SJSA1 (cell line): ENCODE measurements around the gene ARMC9. TPM values are rescaled to one million over a fixed set of nuclear protein-coding genes. Genes with fewer than 3 reads are reported as not detected.
"Not testable (repeated sequence)": the region's sequence is repeated elsewhere in the genome, so short reads cannot be mapped to it uniquely, and the experiment has no call there.

Source experiments
- DNase-seq, 2 experiments: peaks; one replicate each; pipeline ENCODE4 v3.0.0-alpha.2; 2015 to 2020; ENCODE audit warnings: low spot score in 2 of 2, low read depth in 1 of 2
- H3K27ac ChIP-seq: fragments of 250-450 bp; sonication (Bioruptor Pico); 2 replicates; pipeline ENCODE4 v1.5.1; 2020; ENCODE audit warnings: mild to moderate bottlenecking, moderate library complexity
- H3K27me3 ChIP-seq: fragments of 250-450 bp; sonication (Bioruptor Pico); replicated peaks from 2 replicates; pipeline ENCODE4 v1.5.1; 2020; ENCODE audit warnings: mild to moderate bottlenecking, moderate library complexity
- H3K36me3 ChIP-seq: fragments of 250-450 bp; sonication (Bioruptor Pico); 2 replicates; pipeline ENCODE4 v1.5.1; 2020; ENCODE audit warnings: mild to moderate bottlenecking
- H3K4me1 ChIP-seq: fragments of 250-450 bp; sonication (Bioruptor Pico); replicated peaks from 2 replicates; pipeline ENCODE4 v1.6.1; 2021; ENCODE audit warnings: mild to moderate bottlenecking
- H3K4me3 ChIP-seq: fragments of 250-450 bp; sonication (Bioruptor Pico); 2 replicates; pipeline ENCODE4 v1.5.1; 2020; ENCODE audit warnings: mild to moderate bottlenecking
- H3K9me3 ChIP-seq: fragments of 250-450 bp; sonication (Bioruptor Pico); replicated peaks from 2 replicates; pipeline ENCODE4 v1.5.1; 2020; ENCODE audit warnings: mild to moderate bottlenecking
- total RNA-seq: library from RNA; depleted of rRNA; stranded (reverse); fragments of >200 nt; shearing (Covaris generic); gene quantifications from 2 replicates; pipeline ENCODE4 v1.2.3, GENCODE V29; 2014

The ARMC9 gene
- total RNA-seq, 1 experiment from 2014 or later, result 19.1 TPM

DNA sequence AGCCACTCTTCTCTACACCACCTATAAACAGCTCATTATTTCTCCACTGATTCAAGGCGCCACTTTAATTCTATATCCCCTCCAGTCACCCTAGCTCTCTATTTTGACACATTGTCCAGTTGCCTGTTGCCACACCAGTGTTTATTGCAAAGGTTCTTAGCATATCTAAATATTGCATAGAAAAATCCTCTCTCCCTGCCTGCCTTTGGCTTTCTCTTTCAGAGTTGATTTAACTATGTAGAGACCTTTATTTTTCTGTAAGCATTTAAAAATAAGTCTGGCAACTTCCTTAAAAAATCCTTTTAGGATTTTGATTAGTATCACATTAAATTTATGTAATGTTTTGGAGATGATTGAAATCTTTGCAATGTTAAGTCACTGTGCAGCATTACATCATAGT, 149.2 kb downstream of the ARMC9 start:
- DNase-seq, result no peak
- Histone ChIP-seq H3K27me3 (no peaks in the 10 kb centered on the region), H3K4me3 (no peak overlapping the region), H3K4me1 (no peaks in the 10 kb centered on the region), H3K27ac (no peak overlapping the region), H3K9me3 (no peaks in the 10 kb centered on the region), H3K36me3 (no peaks in the 10 kb centered on the region)

DNA sequence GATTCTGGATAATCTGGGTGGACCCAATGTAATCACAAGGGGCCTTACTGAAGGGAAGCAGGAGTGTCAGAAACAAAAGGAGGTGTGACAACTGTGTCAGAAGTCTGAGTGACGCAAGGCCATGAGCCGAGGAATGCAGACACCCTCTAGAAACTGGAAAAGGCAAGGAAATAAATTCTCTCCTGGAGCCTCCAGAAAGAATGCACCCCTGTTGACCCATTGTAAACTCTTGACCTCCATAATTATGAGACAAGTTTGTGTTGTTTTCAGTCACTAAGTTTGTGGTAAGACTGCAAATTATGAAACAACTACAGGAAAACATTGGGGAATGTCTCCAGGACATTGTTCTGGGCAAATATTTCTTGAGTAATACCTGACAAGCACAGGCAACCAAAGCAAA, 149.7 kb downstream of the ARMC9 start:
- Histone ChIP-seq H3K4me1 (no peaks in the 10 kb centered on the region), H3K9me3 (no peaks in the 10 kb centered on the region)
- DNase-seq, result peak in 1 of 2 experiments; percentile 10

DNA sequence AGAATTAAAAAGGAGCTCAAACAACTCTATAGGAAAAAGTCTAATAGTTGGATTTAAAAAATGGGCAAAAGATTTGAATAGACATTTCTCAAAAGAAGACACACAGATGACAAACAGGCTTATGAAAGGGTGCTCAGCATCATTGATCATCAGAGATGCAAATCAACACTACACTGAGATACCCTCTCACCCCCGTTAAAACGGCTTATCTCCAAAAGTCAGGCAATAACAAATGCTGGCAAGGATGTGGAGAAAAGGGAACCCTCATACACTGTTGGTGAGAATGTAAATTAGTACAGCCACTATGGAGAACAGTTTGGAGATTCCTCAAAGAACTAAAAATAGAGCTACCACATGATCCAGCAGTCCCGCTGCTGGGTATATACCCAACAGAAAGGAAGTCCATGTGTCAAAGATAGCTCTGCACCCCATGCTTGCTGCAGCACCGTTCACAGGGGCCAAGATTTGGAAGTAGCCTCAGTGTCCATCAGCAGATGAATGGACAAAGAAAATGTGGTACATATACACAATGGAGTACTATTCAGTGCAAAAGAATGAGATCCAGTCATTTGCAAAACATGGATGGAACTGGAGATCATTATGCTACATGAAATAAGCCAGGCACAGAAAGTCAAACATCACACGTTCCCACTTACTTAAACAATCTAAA, 150.4 kb downstream of the ARMC9 start:
- Histone ChIP-seq H3K27ac (no peak overlapping the region), H3K36me3 (no peaks in the 10 kb centered on the region), H3K4me3 (no peak overlapping the region), H3K4me1 (no peaks in the 10 kb centered on the region), H3K27me3 (no peaks in the 10 kb centered on the region), H3K9me3 (no peaks in the 10 kb centered on the region)
- no peak for DNase-seq

More for the DNA sequence above, 149.7 kb downstream of the ARMC9 start:
- Histone ChIP-seq H3K27me3 (no peaks in the 10 kb centered on the region), H3K4me3 (no peak overlapping the region), H3K36me3 (no peaks in the 10 kb centered on the region), H3K27ac (no peak overlapping the region)

DNA sequence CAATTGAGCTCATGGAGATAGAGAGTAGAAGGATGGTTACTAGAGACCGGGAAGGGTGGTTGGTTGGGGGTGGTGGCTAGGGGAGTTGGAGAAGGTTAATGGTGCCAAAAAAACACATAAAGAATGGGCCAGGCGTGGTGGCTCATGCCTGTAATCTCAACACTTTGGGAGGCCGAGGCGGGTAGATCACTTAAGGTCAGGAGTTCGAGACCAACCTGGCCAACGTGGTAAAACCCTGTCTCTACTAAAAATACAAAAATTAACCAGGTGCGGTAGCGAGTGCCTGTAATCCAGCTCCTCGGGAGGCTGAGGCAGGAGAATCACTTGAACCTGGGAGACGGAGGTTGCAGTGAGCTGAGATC, 150.9 kb downstream of the ARMC9 start:
- not testable (repeated sequence) for H3K4me3 ChIP-seq

DNA sequence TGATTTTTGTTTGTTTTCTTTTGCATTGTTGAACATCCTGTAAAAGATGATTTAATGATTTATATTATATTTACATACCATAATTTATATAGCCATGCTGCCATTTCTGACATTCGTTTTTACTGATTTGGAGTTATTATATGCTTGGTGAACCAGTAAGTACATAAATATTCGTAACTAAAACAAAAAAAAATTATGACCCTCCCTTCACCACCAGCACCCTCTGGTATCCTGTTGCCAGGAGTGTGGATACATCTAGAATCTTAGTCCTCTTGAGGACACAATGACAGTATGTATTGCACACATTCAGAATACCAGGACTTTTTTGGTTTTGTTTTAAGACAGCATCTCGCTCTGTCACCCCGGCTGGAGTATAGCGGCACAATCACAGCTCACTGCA, 153.2 kb downstream of the ARMC9 start:
- H3K27ac ChIP-seq, result no peak overlapping the region
- H3K4me1 ChIP-seq, result no peaks in the 10 kb centered on the region
- H3K36me3 ChIP-seq, result no peaks in the 10 kb centered on the region
- H3K4me3 ChIP-seq, result no peak overlapping the region
- no peak for DNase-seq
- H3K9me3 ChIP-seq, result no peaks in the 10 kb centered on the region
- H3K27me3 ChIP-seq, result no peaks in the 10 kb centered on the region

More for the DNA sequence above, 150.9 kb downstream of the ARMC9 start:
- H3K9me3 ChIP-seq, H3K27me3 ChIP-seq, H3K27ac ChIP-seq, H3K4me1 ChIP-seq, DNase-seq, H3K36me3 ChIP-seq: not testable (repeated sequence)

DNA sequence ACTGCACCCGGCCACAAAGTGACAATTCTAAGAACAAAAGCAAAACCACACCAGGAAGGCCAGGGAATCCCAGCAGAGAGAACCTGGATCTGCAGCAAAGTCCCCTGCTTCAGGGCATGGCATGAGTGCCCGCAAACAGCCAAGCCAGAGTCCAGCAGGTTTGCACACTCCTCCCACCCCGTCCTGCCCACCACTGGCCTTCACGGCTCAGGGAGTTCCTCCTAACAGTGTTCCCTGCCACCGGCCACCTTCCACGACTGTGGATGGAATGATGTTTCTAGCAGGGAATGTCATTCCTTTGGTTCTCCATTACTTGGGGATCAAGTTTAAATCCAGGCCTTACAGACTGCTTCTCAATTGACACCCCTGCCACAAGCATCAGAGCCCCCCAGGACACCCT, 155.0 kb downstream of the ARMC9 start:
- DNase-seq, result no peak
- no peak overlapping the region for H3K4me3 ChIP-seq
- no peak overlapping the region for H3K27ac ChIP-seq
- no peaks in the 10 kb centered on the region for H3K9me3 ChIP-seq
- no peaks in the 10 kb centered on the region for H3K36me3 ChIP-seq
- no peaks in the 10 kb centered on the region for H3K27me3 ChIP-seq
- H3K4me1 ChIP-seq, result no peaks in the 10 kb centered on the region

DNA sequence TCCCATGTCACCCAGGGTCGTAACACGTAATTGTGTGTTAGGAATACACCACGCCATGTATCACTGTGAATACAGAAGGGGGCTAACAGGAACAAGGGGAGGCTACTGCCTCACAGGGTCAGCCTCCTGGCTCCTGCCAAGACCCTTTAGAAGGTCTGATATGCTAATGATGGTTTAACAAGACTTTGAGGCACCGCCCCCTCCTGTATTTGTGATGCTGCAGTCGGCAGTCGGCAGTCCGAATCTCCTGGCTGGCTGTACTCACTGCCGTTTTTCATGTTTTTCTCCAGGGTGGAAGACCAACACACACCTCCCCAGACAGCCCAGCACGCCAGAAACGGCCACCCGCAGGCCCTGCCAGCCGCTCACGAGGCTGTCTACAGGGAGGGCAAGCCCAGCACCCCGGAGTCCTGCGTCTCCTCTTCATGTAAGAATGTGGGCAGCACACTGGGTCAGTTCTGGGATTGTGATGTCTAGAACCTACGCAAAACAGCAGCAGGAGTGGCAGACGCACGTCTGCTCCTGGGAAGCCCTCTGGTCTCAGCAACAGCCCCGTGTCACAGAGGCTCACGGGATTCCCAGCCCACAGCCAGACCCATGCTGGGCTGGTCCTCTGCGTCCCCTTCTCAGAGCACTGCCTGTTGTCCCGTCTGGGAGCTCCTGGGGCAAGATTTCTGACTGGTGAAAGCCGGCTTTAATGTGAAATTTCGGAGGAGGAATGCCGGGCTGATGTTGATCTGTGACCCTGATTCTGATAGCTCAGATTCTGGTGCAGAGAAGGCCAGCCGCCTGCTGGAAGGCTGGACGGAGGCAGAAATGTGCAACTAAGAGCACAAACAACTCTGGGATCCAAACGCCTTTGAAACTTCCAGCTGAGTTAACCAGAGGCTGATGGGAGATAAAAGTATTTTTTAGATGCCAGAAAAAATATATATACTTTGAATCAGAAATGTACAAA, 157.4 kb downstream of the ARMC9 start:
- no peak overlapping the region for H3K27ac ChIP-seq
- DNase-seq, result no peak
- peaks cover 12% of the 10 kb centered on the region for H3K4me1 ChIP-seq

DNA sequence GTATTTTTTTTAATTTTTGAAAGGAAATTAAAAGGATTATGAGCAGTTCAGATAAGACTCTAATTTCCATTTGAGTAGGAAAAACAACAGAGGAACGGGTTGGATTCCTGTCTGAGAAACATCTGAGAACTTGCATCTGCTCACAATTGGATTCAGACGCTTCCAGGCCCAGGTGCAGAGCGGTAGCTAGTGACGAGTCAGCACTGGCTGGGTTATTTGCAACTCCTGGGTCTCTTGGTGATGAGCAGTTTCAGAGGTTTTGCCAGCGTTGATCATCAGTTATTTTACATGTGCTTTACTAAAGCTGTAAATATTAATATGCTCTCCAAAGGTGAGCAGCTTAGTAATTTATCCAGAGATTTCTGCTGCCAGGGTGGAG, 158.0 kb downstream of the ARMC9 start:
- H3K9me3 ChIP-seq, result no peaks in the 10 kb centered on the region
- no peak overlapping the region for H3K4me3 ChIP-seq
- no peaks in the 10 kb centered on the region for H3K27me3 ChIP-seq
- H3K27ac ChIP-seq, result no peak overlapping the region
- peaks cover 3% of the 10 kb centered on the region; the same call in 1 of the 2 replicates for H3K36me3 ChIP-seq
- peaks cover 16% of the 10 kb centered on the region for H3K4me1 ChIP-seq
- no peak for DNase-seq

More for the DNA sequence above, 157.4 kb downstream of the ARMC9 start:
- no peaks in the 10 kb centered on the region for H3K27me3 ChIP-seq
- H3K9me3 ChIP-seq, result no peaks in the 10 kb centered on the region
- peaks cover 1% of the 10 kb centered on the region; the same call in 1 of the 2 replicates for H3K36me3 ChIP-seq
- H3K4me3 ChIP-seq, result no peak overlapping the region

DNA sequence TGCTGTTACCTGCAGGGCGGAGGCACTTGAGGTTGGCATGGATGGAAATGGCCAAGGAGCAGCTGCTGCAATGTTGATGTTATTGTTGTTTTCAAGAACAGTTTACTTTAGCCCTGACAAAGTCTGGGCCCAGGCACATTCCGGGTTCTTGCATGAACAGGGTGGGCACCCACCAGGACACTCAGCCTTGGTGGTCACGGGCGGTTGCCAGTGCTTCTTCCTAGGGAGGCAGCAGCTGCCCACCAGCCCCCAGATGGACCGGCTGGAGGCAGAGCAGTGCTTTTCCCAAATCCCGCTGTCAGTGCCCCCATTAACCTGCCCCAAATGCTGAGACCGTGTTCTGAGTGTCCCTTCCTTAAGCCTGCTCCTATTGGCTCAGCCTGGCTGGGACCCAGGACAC, 158.6 kb downstream of the ARMC9 start:
- Histone ChIP-seq H3K27me3 (no peaks in the 10 kb centered on the region), H3K4me3 (no peak overlapping the region), H3K36me3 (peaks cover 3% of the 10 kb centered on the region; the same call in 1 of the 2 replicates), H3K27ac (no peak overlapping the region), H3K4me1 (peaks cover 16% of the 10 kb centered on the region), H3K9me3 (no peaks in the 10 kb centered on the region)
- no peak for DNase-seq

DNA sequence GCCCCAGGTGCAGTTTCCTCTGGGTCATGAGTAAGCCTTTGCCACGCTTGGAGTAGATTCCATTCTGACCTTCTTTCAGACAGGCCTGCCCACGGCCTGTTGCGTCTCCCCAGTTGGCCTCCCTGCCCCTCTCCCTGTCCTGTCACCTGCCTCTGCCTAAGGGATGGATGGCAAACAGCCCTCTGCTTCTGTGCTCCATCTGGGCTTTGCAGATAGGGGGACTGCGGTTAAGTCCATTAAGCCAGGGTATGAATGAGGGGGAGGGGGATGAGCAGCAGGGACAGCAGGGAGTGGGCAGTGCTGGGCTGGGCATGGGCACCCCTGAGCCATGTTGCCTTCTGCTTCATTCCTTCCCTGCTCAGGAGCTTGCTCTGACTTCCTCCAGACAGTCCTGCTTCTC, 159.5 kb downstream of the ARMC9 start:
- H3K36me3 ChIP-seq, result peaks cover 3% of the 10 kb centered on the region; the same call in 1 of the 2 replicates
- peaks cover 16% of the 10 kb centered on the region for H3K4me1 ChIP-seq
- DNase-seq, result no peak
- H3K9me3 ChIP-seq, result no peaks in the 10 kb centered on the region
- H3K27ac ChIP-seq, result no peak overlapping the region
- H3K27me3 ChIP-seq, result no peaks in the 10 kb centered on the region
- no peak overlapping the region for H3K4me3 ChIP-seq

DNA sequence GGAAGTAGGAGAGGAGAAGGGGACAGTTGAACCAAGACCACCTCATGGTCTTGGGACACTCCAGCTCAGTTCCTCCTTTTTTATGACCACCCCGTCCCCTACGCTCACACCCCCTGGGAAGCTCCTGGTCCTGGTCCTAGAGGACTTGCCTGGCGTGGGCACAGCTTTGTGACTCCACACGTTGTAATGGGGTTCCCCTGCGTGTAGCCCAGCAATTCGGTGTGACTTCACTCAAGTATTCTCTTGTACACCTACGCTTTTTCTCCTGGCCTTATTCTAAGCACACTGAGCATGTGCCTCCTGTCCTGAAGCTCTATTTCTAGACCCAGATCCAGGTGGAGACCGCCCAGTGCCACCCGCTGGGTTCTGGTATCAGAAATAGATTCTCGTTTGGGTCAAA, 161.0 kb downstream of the ARMC9 start:
- Histone ChIP-seq H3K4me1 (peaks cover 17% of the 10 kb centered on the region), H3K27ac (0 out of 2 replicates have a peak overlapping the region, but pooled peaks have one; percentile 13), H3K9me3 (no peaks in the 10 kb centered on the region), H3K36me3 (peaks cover 3% of the 10 kb centered on the region; the same call in 1 of the 2 replicates), H3K27me3 (no peaks in the 10 kb centered on the region), H3K4me3 (no peak overlapping the region)
- no peak for DNase-seq

DNA sequence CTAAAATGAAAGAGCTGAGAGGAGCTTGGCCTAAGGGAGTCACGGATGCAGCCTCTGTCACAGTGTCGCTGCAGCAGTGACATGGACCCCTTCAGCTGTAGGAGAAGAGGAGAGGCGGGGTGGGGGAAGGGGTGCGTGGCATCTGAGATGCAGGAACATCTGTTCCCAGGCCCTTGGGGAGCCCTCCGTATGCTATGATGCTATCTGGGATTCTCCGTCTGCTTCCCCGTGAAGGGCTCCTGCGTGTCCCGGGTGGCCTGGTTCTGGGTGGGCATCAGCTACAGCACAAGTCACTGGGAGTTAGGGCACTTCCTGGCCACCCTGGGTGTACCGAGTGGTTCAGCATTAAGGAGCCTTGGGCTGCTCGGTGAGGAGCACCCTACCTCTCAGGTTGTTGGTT, 161.5 kb downstream of the ARMC9 start:
- no peak for DNase-seq
- Histone ChIP-seq H3K9me3 (no peaks in the 10 kb centered on the region), H3K4me3 (no peak overlapping the region), H3K27me3 (no peaks in the 10 kb centered on the region), H3K4me1 (peaks cover 22% of the 10 kb centered on the region), H3K36me3 (peaks cover 3% of the 10 kb centered on the region; the same call in 1 of the 2 replicates), H3K27ac (peak overlapping the region; percentile 13; the same call in 1 of the 2 replicates)

DNA sequence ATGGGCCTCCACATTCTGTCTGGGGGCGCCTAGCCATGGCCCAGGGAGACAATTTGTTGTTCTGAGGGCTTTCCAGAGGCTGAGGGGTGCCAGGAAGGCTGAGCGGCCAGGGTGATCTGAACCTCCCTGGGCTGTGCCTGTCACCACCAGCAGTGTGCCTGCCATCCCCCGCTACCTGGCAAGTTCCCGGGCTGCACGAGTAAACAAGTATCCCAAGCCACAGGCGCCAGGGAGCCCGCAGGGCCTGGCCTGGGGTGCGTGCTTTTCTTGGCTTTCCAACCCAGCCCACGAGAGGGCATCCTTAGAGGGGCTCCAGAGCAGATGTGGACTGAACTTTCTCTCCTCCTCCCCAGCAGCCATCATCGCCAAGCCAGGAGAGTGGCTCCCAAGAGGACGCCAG, 162.0 kb downstream of the ARMC9 start:
- Histone ChIP-seq H3K4me1 (peaks cover 26% of the 10 kb centered on the region), H3K4me3 (no peak overlapping the region), H3K27me3 (no peaks in the 10 kb centered on the region), H3K36me3 (peaks cover 3% of the 10 kb centered on the region; the same call in 1 of the 2 replicates), H3K27ac (no peak overlapping the region; the same call in 1 of the 2 replicates), H3K9me3 (no peaks in the 10 kb centered on the region)
- peak; percentile 16 to 59 for DNase-seq

DNA sequence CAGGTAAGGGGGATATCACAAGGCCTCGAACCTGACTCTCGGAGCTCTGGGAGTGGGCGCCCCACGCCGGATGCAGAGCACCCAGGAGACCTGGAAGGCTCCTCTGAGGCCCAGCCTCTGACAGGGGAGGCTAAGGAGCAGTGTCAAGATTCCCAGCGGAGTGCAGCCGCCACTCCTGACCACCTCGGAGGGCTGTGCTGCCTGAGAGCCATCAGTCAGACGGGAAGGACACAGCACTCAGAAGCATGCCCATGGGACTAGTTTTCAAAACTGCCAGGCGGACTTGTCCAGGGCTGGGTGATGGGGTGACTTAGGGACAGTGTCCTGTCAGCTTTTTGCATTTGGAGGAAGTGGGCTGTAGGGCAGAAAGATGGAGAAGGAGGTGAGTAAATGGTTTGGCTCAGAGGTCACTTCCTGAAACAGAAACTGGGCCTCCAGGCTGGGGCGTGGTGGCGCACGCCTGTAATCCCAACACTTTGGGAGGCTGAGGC, 162.5 kb downstream of the ARMC9 start:
- H3K27me3 ChIP-seq, result no peaks in the 10 kb centered on the region
- 0 out of 2 replicates have a peak overlapping the region, but pooled peaks have one; percentile 21 for H3K27ac ChIP-seq
- H3K9me3 ChIP-seq, result no peaks in the 10 kb centered on the region
- DNase-seq, result no peak
- peaks cover 3% of the 10 kb centered on the region; the same call in 1 of the 2 replicates for H3K36me3 ChIP-seq
- no peak overlapping the region for H3K4me3 ChIP-seq
- peaks cover 31% of the 10 kb centered on the region for H3K4me1 ChIP-seq
